ENCODE data around the gene MUC5B.
"Not testable (repeated sequence)": the region's sequence is repeated elsewhere in the genome, so short reads cannot be mapped to it uniquely, and the experiment has no call there.

DNA sequence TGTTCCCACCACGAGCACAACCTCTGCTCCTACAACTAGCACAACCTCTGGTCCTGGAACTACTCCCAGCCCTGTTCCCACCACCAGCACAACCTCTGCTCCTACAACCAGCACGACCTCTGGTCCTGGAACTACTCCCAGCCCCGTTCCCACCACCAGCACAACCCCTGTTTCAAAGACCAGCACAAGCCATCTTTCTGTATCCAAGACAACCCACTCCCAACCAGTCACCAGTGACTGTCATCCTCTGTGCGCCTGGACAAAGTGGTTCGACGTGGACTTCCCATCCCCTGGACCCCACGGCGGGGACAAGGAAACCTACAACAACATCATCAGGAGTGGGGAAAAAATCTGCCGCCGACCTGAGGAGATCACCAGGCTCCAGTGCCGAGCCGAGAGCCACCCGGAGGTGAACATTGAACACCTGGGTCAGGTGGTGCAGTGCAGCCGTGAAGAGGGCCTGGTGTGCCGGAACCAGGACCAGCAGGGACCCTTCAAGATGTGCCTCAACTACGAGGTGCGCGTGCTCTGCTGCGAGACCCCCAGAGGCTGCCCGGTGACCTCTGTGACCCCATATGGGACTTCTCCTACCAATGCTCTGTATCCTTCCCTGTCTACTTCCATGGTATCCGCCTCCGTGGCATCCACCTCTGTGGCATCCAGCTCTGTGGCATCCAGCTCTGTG is 30.9 kb upstream of the MUC5B start:
- TF ChIP-seq, protein P1, sequence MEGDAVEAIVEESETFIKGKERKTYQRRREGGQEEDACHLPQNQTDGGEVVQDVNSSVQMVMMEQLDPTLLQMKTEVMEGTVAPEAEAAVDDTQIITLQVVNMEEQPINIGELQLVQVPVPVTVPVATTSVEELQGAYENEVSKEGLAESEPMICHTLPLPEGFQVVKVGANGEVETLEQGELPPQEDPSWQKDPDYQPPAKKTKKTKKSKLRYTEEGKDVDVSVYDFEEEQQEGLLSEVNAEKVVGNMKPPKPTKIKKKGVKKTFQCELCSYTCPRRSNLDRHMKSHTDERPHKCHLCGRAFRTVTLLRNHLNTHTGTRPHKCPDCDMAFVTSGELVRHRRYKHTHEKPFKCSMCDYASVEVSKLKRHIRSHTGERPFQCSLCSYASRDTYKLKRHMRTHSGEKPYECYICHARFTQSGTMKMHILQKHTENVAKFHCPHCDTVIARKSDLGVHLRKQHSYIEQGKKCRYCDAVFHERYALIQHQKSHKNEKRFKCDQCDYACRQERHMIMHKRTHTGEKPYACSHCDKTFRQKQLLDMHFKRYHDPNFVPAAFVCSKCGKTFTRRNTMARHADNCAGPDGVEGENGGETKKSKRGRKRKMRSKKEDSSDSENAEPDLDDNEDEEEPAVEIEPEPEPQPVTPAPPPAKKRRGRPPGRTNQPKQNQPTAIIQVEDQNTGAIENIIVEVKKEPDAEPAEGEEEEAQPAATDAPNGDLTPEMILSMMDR (IDR thresholded peaks at IDR 0.05), result not testable (repeated sequence)
- TF ChIP-seq POLR2A (IDR thresholded peaks at IDR 0.05), result not testable (repeated sequence)
